SK-N-SH (cell line): ENCODE measurements around the gene ST6GALNAC3. TPM values are rescaled to one million over a fixed set of nuclear protein-coding genes. Genes with fewer than 3 reads are reported as not detected.

Experiments
- CTCF ChIA-PET: fragments of 300-600, 350-600 bp; formaldehyde crosslinking; extraction: SDS; loops from one replicate; lab custom pipeline; 2021; lab: Yijun Ruan, JAX
- POLR2A ChIA-PET: fragments of 350-600 bp; sonication (Branson Sonifier 250); formaldehyde crosslinking; extraction: SDS; loops from one replicate; lab custom pipeline; 2020; ENCODE audit warnings: antibody characterized with exemption, inconsistent platforms; lab: Yijun Ruan, JAX
- DNase-seq: peaks from one replicate; pipeline ENCODE4 v3.0.0; 2012
- H2AFZ ChIP-seq: fragments of 200-600 bp; sonication (generic); 2 replicates; pipeline ENCODE4 v1.8.1; 2016; ENCODE audit warnings: antibody characterized with exemption, mild to moderate bottlenecking, low read depth
- H3F3A ChIP-seq: fragments of 200-600 bp; sonication (generic); replicated peaks from 2 replicates; pipeline ENCODE3; 2016; ENCODE audit warnings: antibody characterized with exemption, mild to moderate bottlenecking; ENCODE audit not compliant: insufficient read depth
- H3K27ac ChIP-seq, 2 experiments: fragments of 200-500 bp in 1 of 2; fragments of 200-600 bp in 1 of 2; sonication (Bioruptor generic) in 1 of 2; sonication (generic), shearing (Covaris generic) in 1 of 2; 2 replicates each; pipeline versions ENCODE4 v1.5.1 to v1.6.1; 2014 to 2016; ENCODE audit warnings: low read depth in 2 of 2, inconsistent platforms in 1 of 2, low read length in 1 of 2, mild to moderate bottlenecking in 1 of 2, mixed read lengths in 1 of 2
- H3K27me3 ChIP-seq: fragments of 200-600 bp; sonication (generic), shearing (Covaris generic); 2 replicates; pipeline ENCODE4 v1.6.1; 2016; ENCODE audit warnings: mixed run types; ENCODE audit not compliant: insufficient read depth
- H3K36me3 ChIP-seq, 2 experiments: fragments of 200-500 bp in 1 of 2; fragments of 200-600 bp in 1 of 2; sonication (Bioruptor generic) in 1 of 2; sonication (generic) in 1 of 2; replicated peaks in 1 of 2; 2 replicates each; pipeline versions ENCODE3 to v1.5.1; 2014 to 2016; ENCODE audit warnings: low read length in 1 of 2, mild to moderate bottlenecking in 1 of 2; ENCODE audit not compliant: insufficient read depth in 2 of 2, control insufficient read depth in 1 of 2
- H3K4me1 ChIP-seq, 2 experiments: fragments of 200-500 bp in 1 of 2; fragments of 200-600 bp in 1 of 2; sonication (Bioruptor generic) in 1 of 2; sonication (generic), shearing (Covaris generic) in 1 of 2; 2 replicates each; pipeline versions ENCODE4 v1.5.1 to v1.6.1; 2014 to 2016; ENCODE audit warnings: low read depth in 1 of 2, low read length in 1 of 2, mixed run types in 1 of 2; ENCODE audit not compliant: insufficient read depth in 2 of 2, control insufficient read depth in 1 of 2
- H3K4me2 ChIP-seq: fragments of 200-600 bp; sonication (generic), shearing (Covaris generic); 2 replicates; pipeline ENCODE4 v1.6.1; 2017; ENCODE audit warnings: mixed run types
- H3K4me3 ChIP-seq, 2 experiments: fragments of 200-500 bp in 1 of 2; fragments of 200-600 bp in 1 of 2; sonication (Bioruptor generic) in 1 of 2; sonication (generic), shearing (Covaris generic) in 1 of 2; 2 replicates each; pipeline versions ENCODE4 v1.5.1 to v1.8.1; 2014 to 2016; ENCODE audit warnings: low read depth in 2 of 2, inconsistent platforms in 1 of 2, low read length in 1 of 2, mild to moderate bottlenecking in 1 of 2, mixed read lengths in 1 of 2, moderate library complexity in 1 of 2
- H3K79me2 ChIP-seq: fragments of 200-600 bp; sonication (generic); 2 replicates; pipeline ENCODE4 v1.8.1; 2017; ENCODE audit warnings: mild to moderate bottlenecking; ENCODE audit not compliant: insufficient read depth
- H3K9ac ChIP-seq: fragments of 200-600 bp; sonication (generic); 2 replicates; pipeline ENCODE4 v1.6.1; 2017; ENCODE audit warnings: mixed run types
- H3K9me2 ChIP-seq: fragments of 200-600 bp; sonication (generic); 2 replicates; pipeline ENCODE4 v1.6.1; 2017; ENCODE audit warnings: mixed run types
- H3K9me3 ChIP-seq: fragments of 200-600 bp; sonication (generic); 2 replicates; pipeline ENCODE4 v1.6.1; 2017; ENCODE audit warnings: mixed run types, mild to moderate bottlenecking, moderate library complexity
- H4K20me1 ChIP-seq: fragments of 200-600 bp; sonication (generic); 2 replicates; pipeline ENCODE4 v1.6.1; 2017; ENCODE audit warnings: mild to moderate bottlenecking, mixed run types; ENCODE audit not compliant: insufficient read depth
- ELF1 ChIP-seq: IDR thresholded peaks from 2 replicates; pipeline ENCODE4 v1.4.0; 2012
- EP300 ChIP-seq, 2 experiments: IDR thresholded peaks; 2 replicates each; pipeline versions ENCODE4 v1.4.0 to v1.6.1; 2012; ENCODE audit warnings: borderline replicate concordance in 1 of 2, low read depth in 1 of 2, low read length in 1 of 2
- EZH2phosphoT487 ChIP-seq: fragments of 200-600 bp; sonication (generic); IDR thresholded peaks from 2 replicates; pipeline ENCODE4 v1.6.1; 2017; ENCODE audit warnings: low read depth, mixed run types, mild to moderate bottlenecking, antibody characterized with exemption, moderate library complexity, borderline replicate concordance
- FOSL2 ChIP-seq: IDR thresholded peaks from 2 replicates; pipeline ENCODE4 v1.4.0; 2012; ENCODE audit warnings: low read depth, mild to moderate bottlenecking, moderate library complexity, borderline replicate concordance
- FOXM1 ChIP-seq: IDR thresholded peaks from 2 replicates; pipeline ENCODE4 v1.4.0; 2012; ENCODE audit warnings: low read depth, mild to moderate bottlenecking
- GABPA ChIP-seq: IDR thresholded peaks from 2 replicates; pipeline ENCODE4 v1.4.0; 2012; ENCODE audit warnings: low read depth, mild to moderate bottlenecking
- GATA2 ChIP-seq: sonication (generic); formaldehyde crosslinking; IDR thresholded peaks from 2 replicates; pipeline ENCODE4 v1.5.0; 2020; ENCODE audit warnings: mild to moderate bottlenecking, missing genetic modification reagents
- JUND ChIP-seq: IDR thresholded peaks from 2 replicates; pipeline ENCODE4 v1.4.0; 2012
- NFIC ChIP-seq: IDR thresholded peaks from 2 replicates; pipeline ENCODE4 v1.4.0; 2012; ENCODE audit warnings: borderline replicate concordance
- NRF1 ChIP-seq: IDR thresholded peaks from 2 replicates; pipeline ENCODE4 v1.6.1; 2012; ENCODE audit warnings: low read depth, mild to moderate bottlenecking, low read length
- POLR2AphosphoS5 ChIP-seq: IDR thresholded peaks from 2 replicates; pipeline ENCODE4 v1.6.1; 2012; ENCODE audit warnings: low read depth, low read length
- RCOR1 ChIP-seq: fragments of 150-350 bp; IDR thresholded peaks from 2 replicates; pipeline ENCODE4 v1.6.1; 2017; ENCODE audit warnings: antibody characterized with exemption, low read length
- RXRA ChIP-seq: IDR thresholded peaks from 2 replicates; pipeline ENCODE4 v1.4.0; 2012; ENCODE audit warnings: low read depth, mild to moderate bottlenecking, borderline replicate concordance
- TAF1 ChIP-seq: IDR thresholded peaks from 2 replicates; pipeline ENCODE4 v1.6.1; 2012; ENCODE audit warnings: low read depth, mild to moderate bottlenecking, low read length, moderate library complexity, borderline replicate concordance
- WGBS: methylation state at CpG from one replicate; pipeline ENCODE4 v1.1.6; 2017; ENCODE audit warnings: low lambda C conversion rate; 5-methylcytosine and 5-hydroxymethylcytosine counted together
- polyA plus RNA-seq, 3 experiments: library from polyadenylated mRNA; depleted of rRNA; stranded (reverse); fragments of >200 nt; gene quantifications; 2 replicates each; pipeline ENCODE4 v1.2.3, GENCODE V29; 2012
- TF ChIP-seq, protein P1 (sequence below): IDR thresholded peaks from 2 replicates; pipeline ENCODE4 v1.6.1; 2012; ENCODE audit warnings: mild to moderate bottlenecking, low read depth, low read length, moderate library complexity
- TF ChIP-seq, protein P2 (sequence below): IDR thresholded peaks from 2 replicates; pipeline ENCODE4; 2012
- TF ChIP-seq, protein P3 (sequence below): IDR thresholded peaks from 2 replicates; pipeline ENCODE4 v1.4.0; 2012; ENCODE audit warnings: low read depth
- TF ChIP-seq, protein P4 (sequence below): fragments of 150-350 bp; IDR thresholded peaks from 2 replicates; pipeline ENCODE4 v1.6.1; 2016; ENCODE audit warnings: mild to moderate bottlenecking, low read depth, low read length
- TF ChIP-seq, protein P5 (sequence below): fragments of 150-350 bp; IDR thresholded peaks from 2 replicates; pipeline ENCODE4 v1.6.1; 2017; ENCODE audit warnings: antibody characterized with exemption, low read length, low read depth, borderline replicate concordance

The ST6GALNAC3 gene
- polyA plus RNA-seq, 1 of the 3 experiments (the other 2 are of a cell fraction), result 8.1 TPM

DNA sequence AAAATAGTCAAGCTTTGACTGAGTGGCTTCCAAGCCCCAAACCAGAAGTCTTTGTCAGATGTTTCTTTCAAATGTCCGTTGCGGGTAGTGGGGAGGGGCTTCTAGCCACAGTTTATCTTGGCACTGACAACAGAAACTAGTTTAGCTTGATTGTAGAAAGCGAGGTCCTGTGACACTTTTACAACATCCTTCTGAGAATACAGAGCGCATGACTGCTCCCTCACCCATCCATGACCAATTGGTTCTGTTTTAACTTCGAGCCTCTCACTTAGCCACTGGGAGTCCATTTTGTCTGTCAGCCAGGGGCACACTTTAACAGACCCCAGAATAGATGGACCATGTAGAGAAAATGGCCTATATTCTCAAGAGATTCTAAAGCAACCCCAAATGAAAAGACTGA is 593.5 kb downstream of the ST6GALNAC3 start:
- Histone ChIP-seq H3K9ac (no peak overlapping the region), H2AFZ (no peak overlapping the region), H3K27ac (no peak overlapping the region), H3K4me1 (no peaks in the 10 kb centered on the region; a peak in 1 of 4 replicates), H4K20me1 (no peaks in the 10 kb centered on the region), H3K4me2 (no peak overlapping the region), H3K36me3 (no peaks in the 10 kb centered on the region), H3K9me2 (no peaks in the 10 kb centered on the region), H3F3A (no peaks in the 10 kb centered on the region), H3K79me2 (no peaks in the 10 kb centered on the region), H3K4me3 (no peak overlapping the region), H3K27me3 (no peaks in the 10 kb centered on the region), H3K9me3 (no peaks in the 10 kb centered on the region)
- DNase-seq, result no peak
- 83% methylated on average over 5 of the region's 5 CpGs for WGBS
- ChIA-PET POLR2A (no interaction called here), CTCF (no interaction called here)
- TF ChIP-seq FOXM1 (no peak), TAF1 (no peak), NRF1 (no peak), FOSL2 (no peak), ELF1 (no peak), RCOR1 (no peak), GATA2 (CRISPR knock-in tag) (no peak), JUND (no peak), RXRA (no peak), POLR2AphosphoS5 (no peak), GABPA (no peak), NFIC (no peak), EZH2phosphoT487 (no peak), EP300 (IDR thresholded peaks at IDR 0.05; ENCODE audit: borderline replicate concordance in 1 of 2, low read depth in 1 of 2, low read length in 1 of 2) (no peak)
- TF ChIP-seq, protein P1, sequence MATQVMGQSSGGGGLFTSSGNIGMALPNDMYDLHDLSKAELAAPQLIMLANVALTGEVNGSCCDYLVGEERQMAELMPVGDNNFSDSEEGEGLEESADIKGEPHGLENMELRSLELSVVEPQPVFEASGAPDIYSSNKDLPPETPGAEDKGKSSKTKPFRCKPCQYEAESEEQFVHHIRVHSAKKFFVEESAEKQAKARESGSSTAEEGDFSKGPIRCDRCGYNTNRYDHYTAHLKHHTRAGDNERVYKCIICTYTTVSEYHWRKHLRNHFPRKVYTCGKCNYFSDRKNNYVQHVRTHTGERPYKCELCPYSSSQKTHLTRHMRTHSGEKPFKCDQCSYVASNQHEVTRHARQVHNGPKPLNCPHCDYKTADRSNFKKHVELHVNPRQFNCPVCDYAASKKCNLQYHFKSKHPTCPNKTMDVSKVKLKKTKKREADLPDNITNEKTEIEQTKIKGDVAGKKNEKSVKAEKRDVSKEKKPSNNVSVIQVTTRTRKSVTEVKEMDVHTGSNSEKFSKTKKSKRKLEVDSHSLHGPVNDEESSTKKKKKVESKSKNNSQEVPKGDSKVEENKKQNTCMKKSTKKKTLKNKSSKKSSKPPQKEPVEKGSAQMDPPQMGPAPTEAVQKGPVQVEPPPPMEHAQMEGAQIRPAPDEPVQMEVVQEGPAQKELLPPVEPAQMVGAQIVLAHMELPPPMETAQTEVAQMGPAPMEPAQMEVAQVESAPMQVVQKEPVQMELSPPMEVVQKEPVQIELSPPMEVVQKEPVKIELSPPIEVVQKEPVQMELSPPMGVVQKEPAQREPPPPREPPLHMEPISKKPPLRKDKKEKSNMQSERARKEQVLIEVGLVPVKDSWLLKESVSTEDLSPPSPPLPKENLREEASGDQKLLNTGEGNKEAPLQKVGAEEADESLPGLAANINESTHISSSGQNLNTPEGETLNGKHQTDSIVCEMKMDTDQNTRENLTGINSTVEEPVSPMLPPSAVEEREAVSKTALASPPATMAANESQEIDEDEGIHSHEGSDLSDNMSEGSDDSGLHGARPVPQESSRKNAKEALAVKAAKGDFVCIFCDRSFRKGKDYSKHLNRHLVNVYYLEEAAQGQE, result no peak
- TF ChIP-seq, protein P2, sequence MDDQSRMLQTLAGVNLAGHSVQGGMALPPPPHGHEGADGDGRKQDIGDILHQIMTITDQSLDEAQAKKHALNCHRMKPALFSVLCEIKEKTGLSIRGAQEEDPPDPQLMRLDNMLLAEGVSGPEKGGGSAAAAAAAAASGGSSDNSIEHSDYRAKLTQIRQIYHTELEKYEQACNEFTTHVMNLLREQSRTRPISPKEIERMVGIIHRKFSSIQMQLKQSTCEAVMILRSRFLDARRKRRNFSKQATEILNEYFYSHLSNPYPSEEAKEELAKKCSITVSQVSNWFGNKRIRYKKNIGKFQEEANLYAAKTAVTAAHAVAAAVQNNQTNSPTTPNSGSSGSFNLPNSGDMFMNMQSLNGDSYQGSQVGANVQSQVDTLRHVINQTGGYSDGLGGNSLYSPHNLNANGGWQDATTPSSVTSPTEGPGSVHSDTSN, result no peak
- TF ChIP-seq, protein P3, sequence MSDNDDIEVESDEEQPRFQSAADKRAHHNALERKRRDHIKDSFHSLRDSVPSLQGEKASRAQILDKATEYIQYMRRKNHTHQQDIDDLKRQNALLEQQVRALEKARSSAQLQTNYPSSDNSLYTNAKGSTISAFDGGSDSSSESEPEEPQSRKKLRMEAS, result no peak
- TF ChIP-seq, protein P4, sequence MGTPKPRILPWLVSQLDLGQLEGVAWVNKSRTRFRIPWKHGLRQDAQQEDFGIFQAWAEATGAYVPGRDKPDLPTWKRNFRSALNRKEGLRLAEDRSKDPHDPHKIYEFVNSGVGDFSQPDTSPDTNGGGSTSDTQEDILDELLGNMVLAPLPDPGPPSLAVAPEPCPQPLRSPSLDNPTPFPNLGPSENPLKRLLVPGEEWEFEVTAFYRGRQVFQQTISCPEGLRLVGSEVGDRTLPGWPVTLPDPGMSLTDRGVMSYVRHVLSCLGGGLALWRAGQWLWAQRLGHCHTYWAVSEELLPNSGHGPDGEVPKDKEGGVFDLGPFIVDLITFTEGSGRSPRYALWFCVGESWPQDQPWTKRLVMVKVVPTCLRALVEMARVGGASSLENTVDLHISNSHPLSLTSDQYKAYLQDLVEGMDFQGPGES, result no peak
- TF ChIP-seq, protein P5, sequence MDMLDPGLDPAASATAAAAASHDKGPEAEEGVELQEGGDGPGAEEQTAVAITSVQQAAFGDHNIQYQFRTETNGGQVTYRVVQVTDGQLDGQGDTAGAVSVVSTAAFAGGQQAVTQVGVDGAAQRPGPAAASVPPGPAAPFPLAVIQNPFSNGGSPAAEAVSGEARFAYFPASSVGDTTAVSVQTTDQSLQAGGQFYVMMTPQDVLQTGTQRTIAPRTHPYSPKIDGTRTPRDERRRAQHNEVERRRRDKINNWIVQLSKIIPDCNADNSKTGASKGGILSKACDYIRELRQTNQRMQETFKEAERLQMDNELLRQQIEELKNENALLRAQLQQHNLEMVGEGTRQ, result no peak
